ENCODE results near the gene PI4KA.

GRCh38 chr22:20659920-20660319 is 198.7 kb downstream of the PI4KA start:
- TF ChIP-seq, protein P1, sequence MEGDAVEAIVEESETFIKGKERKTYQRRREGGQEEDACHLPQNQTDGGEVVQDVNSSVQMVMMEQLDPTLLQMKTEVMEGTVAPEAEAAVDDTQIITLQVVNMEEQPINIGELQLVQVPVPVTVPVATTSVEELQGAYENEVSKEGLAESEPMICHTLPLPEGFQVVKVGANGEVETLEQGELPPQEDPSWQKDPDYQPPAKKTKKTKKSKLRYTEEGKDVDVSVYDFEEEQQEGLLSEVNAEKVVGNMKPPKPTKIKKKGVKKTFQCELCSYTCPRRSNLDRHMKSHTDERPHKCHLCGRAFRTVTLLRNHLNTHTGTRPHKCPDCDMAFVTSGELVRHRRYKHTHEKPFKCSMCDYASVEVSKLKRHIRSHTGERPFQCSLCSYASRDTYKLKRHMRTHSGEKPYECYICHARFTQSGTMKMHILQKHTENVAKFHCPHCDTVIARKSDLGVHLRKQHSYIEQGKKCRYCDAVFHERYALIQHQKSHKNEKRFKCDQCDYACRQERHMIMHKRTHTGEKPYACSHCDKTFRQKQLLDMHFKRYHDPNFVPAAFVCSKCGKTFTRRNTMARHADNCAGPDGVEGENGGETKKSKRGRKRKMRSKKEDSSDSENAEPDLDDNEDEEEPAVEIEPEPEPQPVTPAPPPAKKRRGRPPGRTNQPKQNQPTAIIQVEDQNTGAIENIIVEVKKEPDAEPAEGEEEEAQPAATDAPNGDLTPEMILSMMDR (IDR thresholded peaks at IDR 0.05; ENCODE audit: low read depth, low read length), result no peak
- TF ChIP-seq EZH2phosphoT487 (IDR thresholded peaks at IDR 0.05; ENCODE audit: low read depth), result no peak
